Loucy (cell line): Measurements from ENCODE around the gene TGM2.

Experiments
- H2AFZ ChIP-seq: fragments of 200-600 bp; sonication (generic); 2 replicates; pipeline ENCODE4 v1.6.0; 2016; ENCODE audit warnings: antibody characterized with exemption, mild to moderate bottlenecking, low read length, moderate library complexity
- H3F3A ChIP-seq: fragments of 200-600 bp; 2 replicates; pipeline ENCODE4 v1.6.0; 2016; ENCODE audit warnings: antibody characterized with exemption, low read depth, mild to moderate bottlenecking
- H3K27me3 ChIP-seq: fragments of 200-600 bp; sonication (generic); 2 replicates; pipeline ENCODE4 v1.6.1; 2014; ENCODE audit warnings: low read length, mild to moderate bottlenecking; ENCODE audit not compliant: insufficient read depth, poor library complexity, severe bottlenecking
- H3K36me3 ChIP-seq: fragments of 200-600 bp; sonication (generic); 2 replicates; pipeline ENCODE4 v1.6.1; 2016; ENCODE audit warnings: low read length; ENCODE audit not compliant: insufficient read depth
- H3K4me1 ChIP-seq: fragments of 200-600 bp; sonication (generic); 2 replicates; pipeline ENCODE4 v1.5.1; 2014; ENCODE audit warnings: low read length, mild to moderate bottlenecking; ENCODE audit not compliant: insufficient read depth, poor library complexity, severe bottlenecking
- H3K4me2 ChIP-seq: fragments of 200-600 bp; sonication (generic); 2 replicates; pipeline ENCODE4 v1.6.0; 2014; ENCODE audit warnings: antibody characterized with exemption, low read length, low read depth, mild to moderate bottlenecking; ENCODE audit not compliant: poor library complexity, severe bottlenecking
- H3K4me3 ChIP-seq: fragments of 200-600 bp; sonication (generic); 2 replicates; pipeline ENCODE4 v1.5.1; 2014; ENCODE audit warnings: low read length, mild to moderate bottlenecking, mixed read lengths; ENCODE audit not compliant: poor library complexity, severe bottlenecking
- H3K79me2 ChIP-seq: fragments of 200-600 bp; sonication (generic); 2 replicates; pipeline ENCODE4 v1.6.1; 2014; ENCODE audit warnings: low read length; ENCODE audit not compliant: insufficient read depth
- H3K9ac ChIP-seq: fragments of 200-600 bp; sonication (generic); 2 replicates; pipeline ENCODE4 v1.6.0; 2014; ENCODE audit warnings: mild to moderate bottlenecking, low read depth, low read length, moderate library complexity; ENCODE audit not compliant: poor library complexity, severe bottlenecking
- H3K9me2 ChIP-seq: fragments of 200-600 bp; sonication (generic); replicated peaks from 2 replicates; pipeline ENCODE4 v1.6.1; 2016; ENCODE audit warnings: low read depth, low read length, mixed read lengths
- H3K9me3 ChIP-seq: fragments of 200-600 bp; sonication (generic); 2 replicates; pipeline ENCODE4 v1.6.1; 2014; ENCODE audit warnings: mild to moderate bottlenecking, antibody characterized with exemption, low read length, low read depth; ENCODE audit not compliant: insufficient read depth
- H4K20me1 ChIP-seq: fragments of 200-600 bp; sonication (generic); 2 replicates; pipeline ENCODE4 v1.6.0; 2014; ENCODE audit warnings: antibody characterized with exemption, low read length, mild to moderate bottlenecking; ENCODE audit not compliant: insufficient read depth, poor library complexity, severe bottlenecking
- CTCF ChIP-seq: fragments of 200-600 bp; sonication (generic); conservative IDR thresholded peaks from 2 replicates; pipeline ENCODE4 v1.5.1; 2014; ENCODE audit warnings: mild to moderate bottlenecking, antibody characterized with exemption, low read length
- EZH2phosphoT487 ChIP-seq: fragments of 200-600 bp; IDR thresholded peaks from 2 replicates; pipeline ENCODE4 v1.6.1; 2018; ENCODE audit warnings: antibody characterized with exemption, mild to moderate bottlenecking, moderate library complexity, borderline replicate concordance

TGM2 gene

GRCh38 chr20:38152175-38152620 is 12.9 kb downstream of the TGM2 start:
- Histone ChIP-seq H2AFZ (no peak overlapping the region), H3K79me2 (no peaks in the 10 kb centered on the region), H3F3A (no peaks in the 10 kb centered on the region), H3K9me2 (no peaks in the 10 kb centered on the region), H3K4me3 (no peak overlapping the region), H3K27me3 (no peaks in the 10 kb centered on the region), H3K9me3 (no peaks in the 10 kb centered on the region), H3K9ac (no peak overlapping the region), H3K4me1 (no peaks in the 10 kb centered on the region), H3K36me3 (no peaks in the 10 kb centered on the region), H4K20me1 (no peaks in the 10 kb centered on the region), H3K4me2 (no peak overlapping the region)
- TF ChIP-seq CTCF (no peak), EZH2phosphoT487 (no peak)

- Histone ChIP-seq H3K4me1 (no peaks in the 10 kb centered on the region), H3K79me2 (no peaks in the 10 kb centered on the region), H3K9me2 (no peaks in the 10 kb centered on the region), H3K4me3 (no peak overlapping the region), H3K36me3 (no peaks in the 10 kb centered on the region), H3K9me3 (no peaks in the 10 kb centered on the region), H3K9ac (no peak overlapping the region), H3K4me2 (no peak overlapping the region), H3F3A (no peaks in the 10 kb centered on the region), H3K27me3 (no peaks in the 10 kb centered on the region), H2AFZ (no peak overlapping the region), H4K20me1 (no peaks in the 10 kb centered on the region)
- no peak for TF ChIP-seq CTCF
- no peak for TF ChIP-seq EZH2phosphoT487
Observed at GRCh38 chr20:38151455-38151854, 13.6 kb downstream of the TGM2 start.

- TF ChIP-seq CTCF (no peak), EZH2phosphoT487 (no peak)
- Histone ChIP-seq H3K79me2 (no peaks in the 10 kb centered on the region), H4K20me1 (no peaks in the 10 kb centered on the region), H3K9me2 (no peaks in the 10 kb centered on the region), H3K4me1 (no peaks in the 10 kb centered on the region), H3K27me3 (no peaks in the 10 kb centered on the region), H3K9me3 (no peaks in the 10 kb centered on the region), H3K4me3 (no peak overlapping the region), H3K36me3 (no peaks in the 10 kb centered on the region), H2AFZ (no peak overlapping the region), H3K4me2 (no peak overlapping the region), H3F3A (no peaks in the 10 kb centered on the region), H3K9ac (no peak overlapping the region)
Observed at GRCh38 chr20:38150335-38151170, 14.5 kb downstream of the TGM2 start.
